Testis (tissue), 2 donors: ENCODE results near the gene DDX11.
"Not testable (repeated sequence)": the region's sequence is repeated elsewhere in the genome, so short reads cannot be mapped to it uniquely, and the experiment has no call there.

Experiments used
- POLR2A ChIP-seq: fragments of 450-650 bp; IDR thresholded peaks from one replicate; pipeline ENCODE4 v1.6.1; 2017; ENCODE audit warnings: antibody characterized with exemption, mild to moderate bottlenecking, moderate library complexity
- TF ChIP-seq, protein P1 (sequence below), 3 experiments: fragments of 450-650 bp in 2 of 3; fragments of 200-600 bp in 1 of 3; sonication (generic) in 1 of 3; IDR thresholded peaks; one replicate each; pipeline ENCODE4 v1.5.1; 2016 to 2019; ENCODE audit warnings: antibody characterized with exemption in 3 of 3, mild to moderate bottlenecking in 2 of 3, moderate library complexity in 1 of 3

- TF ChIP-seq, protein P1, sequence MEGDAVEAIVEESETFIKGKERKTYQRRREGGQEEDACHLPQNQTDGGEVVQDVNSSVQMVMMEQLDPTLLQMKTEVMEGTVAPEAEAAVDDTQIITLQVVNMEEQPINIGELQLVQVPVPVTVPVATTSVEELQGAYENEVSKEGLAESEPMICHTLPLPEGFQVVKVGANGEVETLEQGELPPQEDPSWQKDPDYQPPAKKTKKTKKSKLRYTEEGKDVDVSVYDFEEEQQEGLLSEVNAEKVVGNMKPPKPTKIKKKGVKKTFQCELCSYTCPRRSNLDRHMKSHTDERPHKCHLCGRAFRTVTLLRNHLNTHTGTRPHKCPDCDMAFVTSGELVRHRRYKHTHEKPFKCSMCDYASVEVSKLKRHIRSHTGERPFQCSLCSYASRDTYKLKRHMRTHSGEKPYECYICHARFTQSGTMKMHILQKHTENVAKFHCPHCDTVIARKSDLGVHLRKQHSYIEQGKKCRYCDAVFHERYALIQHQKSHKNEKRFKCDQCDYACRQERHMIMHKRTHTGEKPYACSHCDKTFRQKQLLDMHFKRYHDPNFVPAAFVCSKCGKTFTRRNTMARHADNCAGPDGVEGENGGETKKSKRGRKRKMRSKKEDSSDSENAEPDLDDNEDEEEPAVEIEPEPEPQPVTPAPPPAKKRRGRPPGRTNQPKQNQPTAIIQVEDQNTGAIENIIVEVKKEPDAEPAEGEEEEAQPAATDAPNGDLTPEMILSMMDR (IDR thresholded peaks at IDR 0.05): not testable (repeated sequence)
- TF ChIP-seq POLR2A: not testable (repeated sequence)
Observed at GRCh38 chr12:31103561-31103975, 29.9 kb downstream of the DDX11 start.
